Panc1 (cell line): ENCODE results near the gene WDR11. TPM values are rescaled to one million over a fixed set of nuclear protein-coding genes. Genes with fewer than 3 reads are reported as not detected.
A peak's percentile ranks its signal among the peaks of the same experiment; 100 is the strongest.

Experiments used
- ATAC-seq: fragments of 200-7000 bp; cut with Tn5 transposase; 2 replicates; pipeline ENCODE4 v1.9.1; 2020; ENCODE audit warnings: mild to moderate bottlenecking, moderate library complexity
- BruUV-seq: library from RNA; stranded (reverse); fragments of 400-500 nt; replicated peaks from 2 replicates; lab custom pipeline; 2021; lab: Mats Ljungman, UMichigan
- CTCF ChIA-PET: fragments of 300-600 bp; sonication (Branson Sonifier 250); formaldehyde crosslinking; loops from one replicate; lab custom pipeline; 2022; ENCODE audit warnings: antibody characterized with exemption; lab: Charles Lee
- POLR2A ChIA-PET: fragments of 300-600 bp; sonication (Branson Sonifier 250); formaldehyde crosslinking; loops from one replicate; lab custom pipeline; 2022; ENCODE audit warnings: antibody characterized with exemption; lab: Charles Lee
- DNase-seq: peaks from one replicate; pipeline ENCODE4 v3.0.0-alpha.2; 2010; ENCODE audit warnings: low read depth, low spot score
- H3K27ac ChIP-seq: 2 replicates; pipeline ENCODE4 v1.5.1; 2011; ENCODE audit warnings: mild to moderate bottlenecking, low read length, inconsistent platforms
- H3K27me3 ChIP-seq: fragments of 200-500 bp; sonication (Bioruptor generic); 2 replicates; pipeline ENCODE4 v1.6.0; 2014; ENCODE audit warnings: low read length, inconsistent platforms; ENCODE audit not compliant: control insufficient read depth, insufficient read depth
- H3K36me3 ChIP-seq: fragments of 200-500 bp; sonication (Bioruptor generic); 2 replicates; pipeline ENCODE4 v1.5.1; 2014; ENCODE audit warnings: inconsistent platforms, mild to moderate bottlenecking, low read length, moderate library complexity; ENCODE audit not compliant: control insufficient read depth, insufficient read depth
- H3K4me1 ChIP-seq: 2 replicates; pipeline ENCODE4 v1.5.1; 2011; ENCODE audit warnings: inconsistent platforms, mild to moderate bottlenecking, low read length, moderate library complexity; ENCODE audit not compliant: control insufficient read depth, insufficient read depth
- H3K4me3 ChIP-seq, 2 experiments: 2 replicates each; pipeline ENCODE4 v1.5.1; 2011 to 2012; ENCODE audit warnings: low read depth in 2 of 2, low read length in 2 of 2, mild to moderate bottlenecking in 2 of 2, inconsistent platforms in 1 of 2, moderate library complexity in 1 of 2
- H3K9me3 ChIP-seq: fragments of 200-500 bp; sonication (Bioruptor generic); 2 replicates; pipeline ENCODE4 v1.5.1; 2014; ENCODE audit warnings: low read depth, mild to moderate bottlenecking, inconsistent platforms, low read length, moderate library complexity; ENCODE audit not compliant: control insufficient read depth, insufficient read depth
- CTCF ChIP-seq: fragments of 450-650 bp; IDR thresholded peaks from 2 replicates; pipeline ENCODE4 v1.5.1; 2017; ENCODE audit warnings: mild to moderate bottlenecking
- POLR2AphosphoS5 ChIP-seq: IDR thresholded peaks from 2 replicates; pipeline ENCODE4 v1.6.1; 2012; ENCODE audit warnings: mild to moderate bottlenecking, low read depth, low read length, moderate library complexity
- REST ChIP-seq, 2 experiments: IDR thresholded peaks; 2 replicates each; pipeline ENCODE4 v1.6.1; 2011 to 2012; ENCODE audit warnings: low read depth in 2 of 2, control low read depth in 1 of 2, low read length in 1 of 2, mild to moderate bottlenecking in 1 of 2, moderate library complexity in 1 of 2; ENCODE audit not compliant: insufficient read depth in 1 of 2
- SIN3A ChIP-seq: IDR thresholded peaks from 2 replicates; pipeline ENCODE4 v1.6.1; 2012; ENCODE audit warnings: low read depth, mild to moderate bottlenecking, low read length, moderate library complexity, borderline replicate concordance; ENCODE audit not compliant: insufficient read depth
- TCF7L2 ChIP-seq: IDR thresholded peaks from 2 replicates; pipeline ENCODE4 v1.6.1; 2011; ENCODE audit warnings: mild to moderate bottlenecking, low read depth, low read length, inconsistent platforms
- in situ Hi-C: cut with HindIII; loops from 2 replicates; pipeline ENCODE4 v1.10.0; 2016; ENCODE audit warnings: low sequenced_read_pairs, low pct_unique_long_range_greater_than_20kb
- intact Hi-C: fragments of 100-400 bp; cut with micrococcal nuclease; formaldehyde crosslinking; loops from one replicate; pipeline ENCODE4 v1.10.0; 2022; ENCODE audit not compliant: unreplicated experiment
- total RNA-seq: library from RNA; stranded (reverse); gene quantifications from one replicate; pipeline ENCODE4 v1.2.1, GENCODE V29; 2021; ENCODE audit not compliant: unreplicated experiment

The WDR11 gene
- total RNA-seq, 1 experiment from 2014 or later: 59.3 TPM

GRCh38 chr10:120891365-120891764 is 40.2 kb downstream of the WDR11 start:
- ATAC-seq (no peak), DNase-seq (no peak)
- TF ChIP-seq SIN3A: no peak
- TF ChIP-seq REST (IDR thresholded peaks at IDR 0.05; ENCODE audit: insufficient read depth in 1 of 2, low read depth in 2 of 2, low read length in 1 of 2): no peak
- TF ChIP-seq POLR2AphosphoS5: no peak
- no peak for TF ChIP-seq CTCF
- TF ChIP-seq TCF7L2: no peak
- Histone ChIP-seq H3K27ac (peak overlapping the region; percentile 19; the same call in 1 of the 2 replicates), H3K27me3 (no peaks in the 10 kb centered on the region), H3K9me3 (no peaks in the 10 kb centered on the region), H3K36me3 (peaks cover 5% of the 10 kb centered on the region; the same call in 1 of the 2 replicates), H3K4me3 (no peak overlapping the region), H3K4me1 (no peaks in the 10 kb centered on the region)
- in situ Hi-C loops (no loop called here), intact Hi-C loops (no loop called here)
- CTCF ChIA-PET: no interaction called here
- BruUV-seq: no TSS peak
- POLR2A ChIA-PET: no interaction called here

- ATAC-seq (no peak), DNase-seq (no peak)
- no peaks in the 10 kb centered on the region for H3K27me3 ChIP-seq
- POLR2A ChIA-PET: no interaction called here
- H3K4me3 ChIP-seq: no peak overlapping the region
- TF ChIP-seq REST (IDR thresholded peaks at IDR 0.05; ENCODE audit: insufficient read depth in 1 of 2, low read depth in 2 of 2, low read length in 1 of 2) (no peak), POLR2AphosphoS5 (no peak), CTCF (no peak), SIN3A (no peak), TCF7L2 (no peak)
- H3K36me3 ChIP-seq: 0 out of 2 replicates have a peak, but pooled peaks cover 5% of the 10 kb centered on the region
- no peak overlapping the region for H3K27ac ChIP-seq
- intact Hi-C loops: no loop called here
- no peaks in the 10 kb centered on the region for H3K4me1 ChIP-seq
- H3K9me3 ChIP-seq: no peaks in the 10 kb centered on the region
- in situ Hi-C loops: no loop called here
- CTCF ChIA-PET: no interaction called here
- BruUV-seq: no TSS peak
These were observed 43.4 kb downstream of the WDR11 start for GRCh38 chr10:120894556-120894955.
